B cell (primary cell): ENCODE data around the gene NDUFA12. TPM values are rescaled to one million over a fixed set of nuclear protein-coding genes. Genes with fewer than 3 reads are reported as not detected.

Experiments used
- ATAC-seq: fragments of 200-7000 bp; cut with Tn5 transposase; one replicate; pipeline ENCODE4 v1.10.0; 2021; ENCODE audit warnings: low read depth, mild to moderate bottlenecking, moderate number of reproducible peaks, moderate library complexity
- CTCF ChIA-PET: fragments of 350-600 bp; sonication (Branson Sonifier 250); formaldehyde crosslinking; loops from one replicate; lab custom pipeline; 2021; ENCODE audit warnings: antibody characterized with exemption, inconsistent platforms; lab: Charles Lee
- POLR2A ChIA-PET: fragments of 350-600 bp; sonication (Branson Sonifier 250); formaldehyde crosslinking; loops from one replicate; lab custom pipeline; 2021; ENCODE audit warnings: antibody characterized with exemption; lab: Charles Lee
- DNase-seq: peaks from one replicate; pipeline ENCODE4 v3.0.0; 2013
- H2AFZ ChIP-seq: 2 replicates; pipeline ENCODE4 v1.6.1; 2012; ENCODE audit warnings: mild to moderate bottlenecking, low read depth, low read length; ENCODE audit not compliant: insufficient read depth, poor library complexity, severe bottlenecking
- H3K27ac ChIP-seq, 2 donors: 1 replicate in 1 of 2; 2 replicates in 1 of 2; pipeline ENCODE4 v1.5.1; 2012 to 2013; ENCODE audit warnings: low read length in 2 of 2, mild to moderate bottlenecking in 2 of 2, moderate library complexity in 1 of 2
- H3K27me3 ChIP-seq, 4 experiments: fragments of 200-600 bp in 1 of 4; sonication (generic) in 1 of 4; replicated peaks in 1 of 4; 1 replicate in 2 of 4; 2 replicates in 2 of 4; pipeline versions ENCODE4 v1.6.1 to v1.7.0; 2013 to 2016; ENCODE audit warnings: low read length in 3 of 4, mild to moderate bottlenecking in 2 of 4, mixed read lengths in 1 of 4, moderate library complexity in 1 of 4; ENCODE audit not compliant: insufficient read depth in 4 of 4, control insufficient read depth in 3 of 4; ENCODE audit errors: control extremely low read depth in 1 of 4
- H3K36me3 ChIP-seq, 2 experiments: replicated peaks in 1 of 2; 1 replicate in 1 of 2; 2 replicates in 1 of 2; pipeline versions ENCODE4 v1.6.1 to v1.7.1; 2013; ENCODE audit warnings: low read length in 1 of 2; ENCODE audit not compliant: insufficient read depth in 2 of 2, control insufficient read depth in 1 of 2; ENCODE audit errors: control extremely low read depth in 1 of 2, extremely low read depth in 1 of 2
- H3K4me1 ChIP-seq, 2 donors: fragments of 200-600 bp in 1 of 2; sonication (generic) in 1 of 2; 1 replicate in 1 of 2; 2 replicates in 1 of 2; pipeline versions ENCODE4 v1.5.1 to v1.6.1; 2013 to 2017; ENCODE audit warnings: low read length in 2 of 2; ENCODE audit not compliant: control insufficient read depth in 2 of 2, insufficient read depth in 2 of 2
- H3K4me2 ChIP-seq: replicated peaks from 2 replicates; pipeline ENCODE3; 2012; ENCODE audit warnings: mild to moderate bottlenecking, low read depth, low read length; ENCODE audit not compliant: poor library complexity, severe bottlenecking
- H3K4me3 ChIP-seq, 5 experiments: fragments of 200-600 bp in 1 of 5; sonication (generic) in 1 of 5; 1 replicate in 3 of 5; 2 replicates in 2 of 5; pipeline versions ENCODE4 v1.5.1 to v1.7.0; 2011 to 2016; ENCODE audit warnings: low read length in 4 of 5, mild to moderate bottlenecking in 4 of 5, low read depth in 2 of 5, control low read depth in 1 of 5, moderate library complexity in 1 of 5; ENCODE audit not compliant: insufficient read depth in 1 of 5; ENCODE audit errors: control extremely low read depth in 1 of 5, extremely low read depth in 1 of 5
- H3K79me2 ChIP-seq: fragments of 200-600 bp; sonication (generic); one replicate; pipeline ENCODE4 v1.6.0; 2016; ENCODE audit warnings: low read length; ENCODE audit not compliant: control insufficient read depth, insufficient read depth
- H3K9ac ChIP-seq: fragments of 200-600 bp; sonication (generic); 2 replicates; pipeline ENCODE4 v1.6.1; 2017; ENCODE audit warnings: mild to moderate bottlenecking, low read length, moderate library complexity
- H3K9me3 ChIP-seq, 3 donors: one replicate each; pipeline versions ENCODE4 v1.6.1 to v1.7.1; 2013; ENCODE audit warnings: low read length in 2 of 3; ENCODE audit not compliant: control insufficient read depth in 2 of 3, insufficient read depth in 1 of 3; ENCODE audit errors: control extremely low read depth in 1 of 3
- H4K20me1 ChIP-seq: 2 replicates; pipeline ENCODE4 v1.6.0; 2012; ENCODE audit warnings: mild to moderate bottlenecking, low read length; ENCODE audit not compliant: insufficient read depth, control insufficient read depth, poor library complexity, severe bottlenecking
- H3K27ac Mint-ChIP-seq: one replicate; pipeline ENCODE4 v1.8.0; 2021; ENCODE audit warnings: mixed read lengths
- H3K27me3 Mint-ChIP-seq: one replicate; pipeline ENCODE4 v1.8.0; 2021; ENCODE audit warnings: mixed read lengths
- H3K4me1 Mint-ChIP-seq: one replicate; pipeline ENCODE4 v1.8.0; 2021; ENCODE audit warnings: mixed read lengths
- H3K4me3 Mint-ChIP-seq: one replicate; pipeline ENCODE4 v1.8.0; 2021; ENCODE audit warnings: mixed read lengths
- H3K9me3 Mint-ChIP-seq: one replicate; pipeline ENCODE4 v1.8.0; 2022; ENCODE audit warnings: mixed read lengths; ENCODE audit not compliant: insufficient read depth
- EZH2 ChIP-seq: IDR thresholded peaks from 2 replicates; pipeline ENCODE4 v1.6.1; 2012; ENCODE audit warnings: borderline replicate concordance, low read depth, mild to moderate bottlenecking, moderate library complexity, low read length; ENCODE audit not compliant: insufficient read depth, poor library complexity, severe bottlenecking
- WGBS: methylation state at CpG from one replicate; pipeline ENCODE4 v1.1.5; 2013; ENCODE audit warnings: missing lambda C conversion rate; ENCODE audit not compliant: insufficient coverage; 5-methylcytosine and 5-hydroxymethylcytosine counted together
- intact Hi-C: fragments of 100-400 bp; cut with micrococcal nuclease; formaldehyde crosslinking; loops from one replicate; pipeline ENCODE4 v1.10.0; 2022
- polyA plus RNA-seq: library from polyadenylated mRNA; depleted of rRNA; stranded (reverse); fragments of >200 nt; gene quantifications from 2 replicates; pipeline ENCODE4 v1.2.3, GENCODE V29; 2012
- total RNA-seq, 2 donors: library from RNA; stranded (reverse); fragments of 120-200 nt in 1 of 2; gene quantifications; 1 replicate in 1 of 2; 2 replicates in 1 of 2; pipeline versions ENCODE4 v1.2.3 to v1.2.4, GENCODE V29; 2013 to 2022
- TF ChIP-seq, protein P1 (sequence below): fragments of 200-600 bp; IDR thresholded peaks from one replicate; pipeline ENCODE4 v1.8.0; 2022; ENCODE audit warnings: antibody characterized with exemption, mild to moderate bottlenecking

NDUFA12 gene
- total and polyA plus RNA-seq, 2 donors (not counting 1 experiment from before 2014, with no cell fraction given), result 41.7 to 51.8 TPM

DNA sequence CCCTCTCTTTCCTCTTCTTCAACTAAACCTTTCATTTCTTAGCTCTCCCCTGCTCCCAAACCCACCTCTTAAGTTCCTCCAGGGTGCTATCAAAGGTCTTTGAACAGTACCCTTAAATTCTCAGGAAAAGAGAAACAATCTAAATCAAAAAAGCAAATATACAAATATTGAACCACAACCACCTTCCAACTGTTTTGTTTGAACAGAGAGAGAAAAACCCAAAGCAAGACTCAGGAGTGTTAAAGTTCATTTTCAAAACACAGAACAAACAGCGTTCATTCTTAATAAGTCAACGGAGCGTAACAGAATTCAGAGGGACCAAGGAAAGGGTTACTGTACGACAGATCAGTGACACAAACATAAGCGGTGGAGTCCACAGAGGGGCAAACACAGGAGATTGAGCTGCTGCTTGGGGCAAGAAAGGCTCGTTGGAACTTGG lies 73.3 kb downstream of the NDUFA12 start:
- Histone ChIP-seq H3K9ac (no peak overlapping the region), H2AFZ (no peak overlapping the region), H3K4me2 (no peak overlapping the region), H3K27me3 (no peaks in the 10 kb centered on the region), H3K4me3 (no peak overlapping the region), H3K79me2 (no peaks in the 10 kb centered on the region), H3K36me3 (no peaks in the 10 kb centered on the region), H3K4me1 (no peaks in the 10 kb centered on the region), H3K27ac (no peak overlapping the region), H4K20me1 (no peaks in the 10 kb centered on the region), H3K9me3 (peaks cover 0 to 3% (median 0%) of the 10 kb centered on the region in 3 donors)
- H3K27me3 Mint-ChIP-seq, result peaks cover 18% of the 10 kb centered on the region
- no peak overlapping the region for H3K27ac Mint-ChIP-seq
- 94% methylated on average over 5 of the region's 6 CpGs for WGBS
- TF ChIP-seq, protein P1, sequence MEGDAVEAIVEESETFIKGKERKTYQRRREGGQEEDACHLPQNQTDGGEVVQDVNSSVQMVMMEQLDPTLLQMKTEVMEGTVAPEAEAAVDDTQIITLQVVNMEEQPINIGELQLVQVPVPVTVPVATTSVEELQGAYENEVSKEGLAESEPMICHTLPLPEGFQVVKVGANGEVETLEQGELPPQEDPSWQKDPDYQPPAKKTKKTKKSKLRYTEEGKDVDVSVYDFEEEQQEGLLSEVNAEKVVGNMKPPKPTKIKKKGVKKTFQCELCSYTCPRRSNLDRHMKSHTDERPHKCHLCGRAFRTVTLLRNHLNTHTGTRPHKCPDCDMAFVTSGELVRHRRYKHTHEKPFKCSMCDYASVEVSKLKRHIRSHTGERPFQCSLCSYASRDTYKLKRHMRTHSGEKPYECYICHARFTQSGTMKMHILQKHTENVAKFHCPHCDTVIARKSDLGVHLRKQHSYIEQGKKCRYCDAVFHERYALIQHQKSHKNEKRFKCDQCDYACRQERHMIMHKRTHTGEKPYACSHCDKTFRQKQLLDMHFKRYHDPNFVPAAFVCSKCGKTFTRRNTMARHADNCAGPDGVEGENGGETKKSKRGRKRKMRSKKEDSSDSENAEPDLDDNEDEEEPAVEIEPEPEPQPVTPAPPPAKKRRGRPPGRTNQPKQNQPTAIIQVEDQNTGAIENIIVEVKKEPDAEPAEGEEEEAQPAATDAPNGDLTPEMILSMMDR, result no peak
- no peak for TF ChIP-seq EZH2
- ChIA-PET CTCF (interaction anchor here (0.7 kb wide), 1 partner anchor 16 kb away, joined by 3 read pairs; no protein-coding TSS in a partner anchor), POLR2A (no interaction called here)
- intact Hi-C loops, result no loop called here
- DNase-seq, result no peak
- no peaks in the 10 kb centered on the region for H3K4me1 Mint-ChIP-seq
- H3K4me3 Mint-ChIP-seq, result no peak overlapping the region
- no peak for ATAC-seq
- H3K9me3 Mint-ChIP-seq, result no peaks in the 10 kb centered on the region

- no peak overlapping the region for H3K4me3 ChIP-seq
- ATAC-seq, result no peak
- H3K27ac Mint-ChIP-seq, result no peak overlapping the region
- no peak overlapping the region for H3K4me2 ChIP-seq
- WGBS, result 100% methylated on average over 1 of the region's 1 CpG
- H2AFZ ChIP-seq, result no peak overlapping the region
- ChIA-PET CTCF (interaction anchor here (0.6 to 0.7 kb wide), 2 partner anchors 16 to 137 kb away, joined by 3 to 4 read pairs; no protein-coding TSS in a partner anchor), POLR2A (no interaction called here)
- H3K36me3 ChIP-seq, result no peaks in the 10 kb centered on the region
- no peaks in the 10 kb centered on the region for H3K9me3 Mint-ChIP-seq
- intact Hi-C loops, result no loop called here
- DNase-seq, result no peak
- no peak overlapping the region for H3K27ac ChIP-seq
- H3K4me1 Mint-ChIP-seq, result no peaks in the 10 kb centered on the region
- no peaks in the 10 kb centered on the region for H3K4me1 ChIP-seq
- H3K9ac ChIP-seq, result no peak overlapping the region
- H4K20me1 ChIP-seq, result no peaks in the 10 kb centered on the region
- H3K27me3 ChIP-seq, result no peaks in the 10 kb centered on the region
- no peak overlapping the region for H3K4me3 Mint-ChIP-seq
- H3K9me3 ChIP-seq, result peaks cover 0 to 3% (median 0%) of the 10 kb centered on the region in 3 donors
- no peaks in the 10 kb centered on the region for H3K79me2 ChIP-seq
- no peak for TF ChIP-seq EZH2
- TF ChIP-seq, protein P1, result no peak
- H3K27me3 Mint-ChIP-seq, result peaks cover 18% of the 10 kb centered on the region
Observed at GRCh38 chr12:94929780-94930179, 73.7 kb downstream of the NDUFA12 start.
